Measurements from ENCODE around the gene EEPD1. TPM values are rescaled to one million over a fixed set of nuclear protein-coding genes. Genes with fewer than 3 reads are reported as not detected.
"Not testable (repeated sequence)": the region's sequence is repeated elsewhere in the genome, so short reads cannot be mapped to it uniquely, and the experiment has no call there.

Gene EEPD1
- total RNA-seq, 6 experiments from 2014 or later: 0.95 to 2.7 (median 1.5) TPM

DNA sequence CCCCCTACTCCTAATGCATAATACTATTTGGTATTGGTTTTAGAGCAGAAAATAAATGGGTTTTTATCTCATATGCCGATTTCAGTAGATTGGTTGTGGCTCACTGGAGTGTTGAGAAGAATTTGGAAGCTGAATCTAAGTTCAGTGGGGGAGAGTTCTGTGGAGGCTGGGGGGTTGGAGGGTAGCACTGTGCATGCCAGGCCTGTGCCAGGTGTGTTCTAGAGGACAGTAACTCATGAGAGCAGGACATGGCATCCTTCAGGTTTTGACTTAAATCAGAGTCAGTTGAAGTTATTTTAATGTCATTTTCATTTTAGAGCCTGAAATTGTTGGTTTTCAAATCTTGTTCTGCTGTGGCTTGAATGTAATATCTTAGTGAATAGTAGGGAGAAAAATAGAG lies 79.5 kb downstream of the EEPD1 start:
- Mint-ChIP-seq H3K4me3 (no peak overlapping the region), H3K27ac (no peak overlapping the region), H3K9me3 (no peaks in the 10 kb centered on the region), H3K4me1 (ENCODE audit: low read depth) (no peaks in the 10 kb centered on the region), H3K27me3 (ENCODE audit: insufficient read depth) (peaks cover 3% of the 10 kb centered on the region), H3K36me3 (ENCODE audit: low read depth) (no peaks in the 10 kb centered on the region)
- DNase-seq: no peak
- TF ChIP-seq, protein P1, sequence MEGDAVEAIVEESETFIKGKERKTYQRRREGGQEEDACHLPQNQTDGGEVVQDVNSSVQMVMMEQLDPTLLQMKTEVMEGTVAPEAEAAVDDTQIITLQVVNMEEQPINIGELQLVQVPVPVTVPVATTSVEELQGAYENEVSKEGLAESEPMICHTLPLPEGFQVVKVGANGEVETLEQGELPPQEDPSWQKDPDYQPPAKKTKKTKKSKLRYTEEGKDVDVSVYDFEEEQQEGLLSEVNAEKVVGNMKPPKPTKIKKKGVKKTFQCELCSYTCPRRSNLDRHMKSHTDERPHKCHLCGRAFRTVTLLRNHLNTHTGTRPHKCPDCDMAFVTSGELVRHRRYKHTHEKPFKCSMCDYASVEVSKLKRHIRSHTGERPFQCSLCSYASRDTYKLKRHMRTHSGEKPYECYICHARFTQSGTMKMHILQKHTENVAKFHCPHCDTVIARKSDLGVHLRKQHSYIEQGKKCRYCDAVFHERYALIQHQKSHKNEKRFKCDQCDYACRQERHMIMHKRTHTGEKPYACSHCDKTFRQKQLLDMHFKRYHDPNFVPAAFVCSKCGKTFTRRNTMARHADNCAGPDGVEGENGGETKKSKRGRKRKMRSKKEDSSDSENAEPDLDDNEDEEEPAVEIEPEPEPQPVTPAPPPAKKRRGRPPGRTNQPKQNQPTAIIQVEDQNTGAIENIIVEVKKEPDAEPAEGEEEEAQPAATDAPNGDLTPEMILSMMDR (IDR thresholded peaks at IDR 0.05): no peak

DNA sequence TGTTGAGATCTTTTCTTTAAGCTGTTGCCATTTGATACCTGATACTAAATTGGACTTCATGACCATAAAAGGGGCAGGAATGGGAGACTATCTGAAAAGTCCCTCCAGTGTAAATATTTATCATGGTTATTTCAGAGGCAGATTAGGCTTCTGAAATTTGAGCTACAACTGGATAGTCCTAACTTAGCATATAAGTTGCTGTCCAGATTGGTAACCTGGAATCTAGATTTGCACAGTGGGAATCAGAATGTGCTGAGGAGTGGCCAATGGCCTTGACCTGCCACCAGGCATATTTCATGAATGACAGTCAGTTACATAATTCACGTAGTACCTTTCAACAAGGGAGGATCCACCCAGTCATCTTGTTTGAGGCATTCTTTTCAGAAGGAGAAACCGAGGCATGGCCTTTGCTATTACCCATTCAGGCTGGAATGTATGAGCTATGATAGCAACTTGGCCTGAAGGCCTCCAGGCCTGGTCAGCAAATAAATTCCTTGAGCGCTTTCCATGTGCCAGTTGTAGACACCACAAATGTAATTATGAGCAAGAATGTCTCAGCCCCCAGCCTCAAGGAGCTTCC lies 80.0 kb downstream of the EEPD1 start:
- H3K4me3 Mint-ChIP-seq: no peak overlapping the region
- no peaks in the 10 kb centered on the region for H3K9me3 Mint-ChIP-seq
- DNase-seq: no peak
- peaks cover 3% of the 10 kb centered on the region for H3K27me3 Mint-ChIP-seq (ENCODE audit: insufficient read depth)
- H3K4me1 Mint-ChIP-seq (ENCODE audit: low read depth): no peaks in the 10 kb centered on the region
- no peaks in the 10 kb centered on the region for H3K36me3 Mint-ChIP-seq (ENCODE audit: low read depth)
- TF ChIP-seq, protein P1 (IDR thresholded peaks at IDR 0.05): no peak
- no peak overlapping the region for H3K27ac Mint-ChIP-seq

DNA sequence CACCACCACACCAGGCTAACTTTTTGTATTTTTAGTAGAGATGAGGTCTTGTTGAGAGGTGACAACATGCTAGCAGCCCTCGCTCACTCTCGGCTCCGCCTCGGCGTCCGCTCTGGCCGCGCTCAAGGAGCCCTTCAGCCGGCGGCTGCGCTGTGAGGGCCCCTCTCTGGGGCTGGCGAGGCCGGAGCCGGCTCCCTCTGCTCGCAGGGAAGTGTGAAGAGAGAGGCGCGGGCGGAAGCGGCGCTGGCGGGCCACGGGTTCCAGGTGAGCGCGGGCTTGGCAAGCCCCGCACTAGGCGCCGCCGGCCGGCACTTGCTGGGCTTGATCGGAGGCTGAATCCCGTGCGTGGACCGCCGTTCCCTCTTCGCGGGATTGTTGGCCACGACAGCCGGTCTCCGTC lies 83.0 kb downstream of the EEPD1 start:
- Mint-ChIP-seq H3K36me3 (ENCODE audit: low read depth) (no peaks in the 10 kb centered on the region), H3K9me3 (no peaks in the 10 kb centered on the region), H3K27me3 (ENCODE audit: insufficient read depth) (no peaks in the 10 kb centered on the region; the same call in none of the 2 replicates), H3K27ac (no peak overlapping the region), H3K4me3 (no peak overlapping the region), H3K4me1 (ENCODE audit: low read depth) (no peaks in the 10 kb centered on the region)
- TF ChIP-seq, protein P1 (IDR thresholded peaks at IDR 0.05): no peak
- no peak for DNase-seq

DNA sequence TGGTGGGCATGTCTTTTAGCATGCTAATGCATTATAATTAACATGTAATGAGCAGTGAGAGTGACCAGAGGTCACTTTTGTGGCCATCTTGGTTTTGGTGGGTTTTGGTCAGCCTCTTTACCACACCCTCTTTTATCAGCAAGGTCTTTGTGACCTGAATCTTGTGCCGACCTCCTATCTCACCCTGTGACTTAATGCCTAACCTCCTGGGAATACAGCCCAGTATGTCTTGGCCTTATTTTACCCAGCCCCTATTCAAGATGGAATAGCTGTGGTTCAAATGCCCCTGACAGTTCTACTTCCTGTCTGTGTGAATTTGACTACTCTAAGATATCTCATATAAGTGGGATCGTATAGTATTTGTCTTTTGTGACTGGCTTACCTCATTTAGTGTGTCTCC lies 85.1 kb downstream of the EEPD1 start:
- Mint-ChIP-seq H3K9me3 (no peaks in the 10 kb centered on the region), H3K4me1 (ENCODE audit: low read depth) (no peaks in the 10 kb centered on the region), H3K27me3 (ENCODE audit: insufficient read depth) (no peaks in the 10 kb centered on the region; the same call in none of the 2 replicates), H3K27ac (no peak overlapping the region), H3K4me3 (no peak overlapping the region), H3K36me3 (ENCODE audit: low read depth) (no peaks in the 10 kb centered on the region)
- DNase-seq: no peak
- TF ChIP-seq, protein P1 (IDR thresholded peaks at IDR 0.05): no peak

DNA sequence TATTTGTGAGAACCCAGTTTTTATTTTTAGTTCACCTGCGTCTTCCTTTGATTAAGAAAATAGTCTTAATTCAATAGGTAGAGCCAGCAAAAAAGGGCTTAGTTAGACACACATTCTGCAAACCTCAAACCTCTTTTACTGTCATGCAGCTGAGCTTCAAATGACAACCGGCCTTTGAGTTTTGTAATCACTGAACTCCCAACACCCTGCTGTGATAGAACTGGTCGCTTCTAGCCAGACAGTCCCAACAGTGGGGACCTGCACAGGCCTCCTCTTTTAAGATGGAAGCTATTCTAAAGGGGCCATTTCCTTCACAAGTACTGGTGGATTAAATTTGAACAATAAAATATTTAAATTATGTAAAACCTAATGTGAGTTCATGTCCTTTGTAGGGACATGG lies 90.3 kb downstream of the EEPD1 start:
- H3K27ac Mint-ChIP-seq; H3K4me1 Mint-ChIP-seq (ENCODE audit: low read depth); H3K4me3 Mint-ChIP-seq; H3K27me3 Mint-ChIP-seq (ENCODE audit: insufficient read depth); H3K9me3 Mint-ChIP-seq; H3K36me3 Mint-ChIP-seq (ENCODE audit: low read depth); DNase-seq: not testable (repeated sequence)

DNA sequence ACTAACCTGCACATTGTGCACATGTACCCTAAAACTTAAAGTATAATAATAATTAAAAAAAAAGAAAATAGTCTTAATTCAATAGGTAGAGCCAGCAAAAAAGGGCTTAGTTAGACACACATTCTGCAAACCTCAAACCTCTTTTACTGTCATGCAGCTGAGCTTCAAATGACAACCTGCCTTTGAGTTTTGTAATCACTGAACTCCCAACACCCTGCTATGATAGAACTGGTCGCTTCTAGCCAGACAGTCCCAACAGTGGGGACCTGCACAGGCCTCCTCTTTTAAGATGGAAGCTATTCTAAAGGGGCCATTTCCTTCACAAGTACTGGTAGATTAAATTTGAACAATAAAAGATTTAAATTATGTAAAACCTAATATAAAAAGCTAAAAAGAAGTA lies 90.9 kb downstream of the EEPD1 start:
- not testable (repeated sequence) for H3K27ac Mint-ChIP-seq; H3K4me3 Mint-ChIP-seq; DNase-seq; H3K4me1 Mint-ChIP-seq (ENCODE audit: low read depth); H3K27me3 Mint-ChIP-seq (ENCODE audit: insufficient read depth); H3K9me3 Mint-ChIP-seq; H3K36me3 Mint-ChIP-seq (ENCODE audit: low read depth)

DNA sequence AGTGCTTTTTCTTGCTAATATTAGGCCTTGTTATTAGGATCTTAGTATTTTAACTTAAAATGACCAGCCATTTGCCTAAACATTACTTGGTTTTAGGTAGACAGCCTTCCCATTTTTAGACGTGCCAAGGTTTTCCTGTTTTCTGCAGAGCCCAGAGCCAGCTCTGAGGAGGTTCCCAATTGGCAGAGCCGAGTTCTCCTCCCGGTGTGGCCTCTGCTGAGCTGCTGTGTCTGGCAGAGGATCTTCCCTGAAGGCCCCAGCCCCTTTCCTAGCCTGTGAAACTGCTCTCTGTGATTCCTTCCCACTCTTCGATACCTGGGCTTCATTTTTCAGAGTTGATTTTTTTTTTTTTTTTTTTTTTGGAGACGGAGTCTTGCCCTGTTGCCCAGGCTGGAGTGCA lies 91.4 kb downstream of the EEPD1 start:
- no peak for DNase-seq
- TF ChIP-seq, protein P1 (IDR thresholded peaks at IDR 0.05): no peak
- H3K27ac Mint-ChIP-seq: no peak overlapping the region
- no peaks in the 10 kb centered on the region for H3K9me3 Mint-ChIP-seq
- peaks cover 2% of the 10 kb centered on the region; the same call in 1 of the 2 replicates for H3K27me3 Mint-ChIP-seq (ENCODE audit: insufficient read depth)
- no peaks in the 10 kb centered on the region for H3K4me1 Mint-ChIP-seq (ENCODE audit: low read depth)
- H3K36me3 Mint-ChIP-seq (ENCODE audit: low read depth): no peaks in the 10 kb centered on the region
- no peak overlapping the region for H3K4me3 Mint-ChIP-seq

All from HFFc6 (cell line).